Heart left ventricle (tissue), 13 donors: ENCODE data around the gene PRDM4.

ENCODE experiments used
- CTCF ChIP-seq, 12 donors: fragments of 200-600 bp; sonication (generic) in 4 of 12; IDR thresholded peaks; one replicate each; pipeline versions ENCODE4 v1.5.0 to v1.8.0; 2018 to 2022; ENCODE audit warnings: antibody characterized with exemption in 12 of 12, mild to moderate bottlenecking in 5 of 12
- POLR2A ChIP-seq, 2 donors: fragments of 450-650 bp; IDR thresholded peaks; one replicate each; pipeline ENCODE4 v1.6.1; 2017; ENCODE audit warnings: antibody characterized with exemption in 2 of 2, mild to moderate bottlenecking in 2 of 2, moderate library complexity in 2 of 2
- donor health status: ischemic (EF 13 %, LVEDD 7.1; RV severe dilation, severe dysfunction).
- donor health status: DM: no; HTN: yes; CAD: no.
- donor health status: DM: no; HTN: no; CAD: no.
- donor health status: ischemic (EF 25% LVEDD 6.9; RV normal size, moderate dysfunction).
- donor health status: ischemic (EF 25% LVEDD 5.7; RV mildly dilated, moderate dysfunction).
- donor health status: ischemic (EF 35%, LVEDD 5.7; RV mildly dilated, moderate dysfunction).
- donor health status: nonischemic (EF 11% LVEDD 7.7; RV severe dilation, severe dysfunction).
- donor health status: DM: yes; HTN: yes; CAD: no.
- donor health status: PGD.
- donor health status: ischemic (EF 29% LVEDD 5.4; RV normal size, mild dysfunction).
- donor health status: nonischemic (EF 23%, LVEDD 6.1; RV moderate dilation, normal function).

DNA sequence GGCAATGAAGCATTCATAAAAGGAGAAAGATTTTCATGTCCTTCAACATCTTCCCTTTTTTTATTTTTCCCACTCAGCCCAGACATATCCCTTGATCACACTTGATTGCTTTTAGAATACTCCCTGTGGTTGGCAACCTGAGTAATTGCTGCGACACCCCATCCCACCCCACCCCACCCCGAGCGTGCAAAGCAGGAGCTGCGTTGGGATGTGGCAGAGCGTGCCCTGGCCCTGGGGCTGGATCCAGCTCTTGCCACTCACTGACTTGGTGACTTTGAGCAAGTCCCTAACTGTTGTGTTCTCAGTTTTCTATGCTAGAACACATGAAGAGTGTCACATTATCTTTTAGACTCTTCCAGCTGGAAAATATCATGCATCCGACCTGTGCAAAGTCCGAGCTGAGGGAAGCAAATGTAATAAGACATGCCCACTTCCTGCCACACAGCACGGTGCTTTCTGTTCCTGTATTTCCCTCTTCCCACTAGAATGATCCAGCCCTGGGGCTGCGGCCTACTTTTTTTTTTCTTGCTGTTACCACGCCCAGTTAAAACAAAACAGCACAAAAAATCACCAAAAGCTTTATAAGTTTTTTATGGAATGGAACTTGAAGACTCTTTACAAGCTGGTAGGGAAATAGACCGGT, 17.6 kb upstream of the PRDM4 start:
- TF ChIP-seq CTCF (IDR thresholded peaks at IDR 0.05) (no peak), POLR2A (IDR thresholded peaks at IDR 0.05) (no peak)
